HG03175 (cell line): ENCODE measurements around the gene RUNX1.

ENCODE experiments used
- ATAC-seq: cut with Tn5 transposase; IDR thresholded peaks from one replicate; pipeline ENCODE4 v1.9.1; 2021; ENCODE audit warnings: mild to moderate bottlenecking, moderate library complexity; ENCODE audit not compliant: unreplicated experiment

Gene RUNX1

GRCh38 chr21:34797921-34798535, 251.1 kb downstream of the RUNX1 start:
- ATAC-seq = no peak

DNA sequence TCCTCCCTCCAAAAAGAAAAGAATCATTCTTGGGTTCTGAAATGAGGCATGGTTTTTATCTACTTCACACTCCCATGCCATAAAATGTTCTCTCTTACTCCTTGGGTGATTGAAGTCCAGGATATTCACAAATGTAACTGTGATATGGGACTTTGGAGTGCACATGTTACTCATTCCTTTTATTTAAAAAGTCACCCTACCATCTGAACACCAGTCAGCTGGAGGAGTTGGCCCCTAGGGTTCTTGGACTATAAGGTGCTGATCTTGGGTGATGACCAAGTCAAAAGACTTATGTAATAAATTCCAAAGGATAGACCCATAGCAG, 251.9 kb downstream of the RUNX1 start:
- ATAC-seq = no peak

DNA sequence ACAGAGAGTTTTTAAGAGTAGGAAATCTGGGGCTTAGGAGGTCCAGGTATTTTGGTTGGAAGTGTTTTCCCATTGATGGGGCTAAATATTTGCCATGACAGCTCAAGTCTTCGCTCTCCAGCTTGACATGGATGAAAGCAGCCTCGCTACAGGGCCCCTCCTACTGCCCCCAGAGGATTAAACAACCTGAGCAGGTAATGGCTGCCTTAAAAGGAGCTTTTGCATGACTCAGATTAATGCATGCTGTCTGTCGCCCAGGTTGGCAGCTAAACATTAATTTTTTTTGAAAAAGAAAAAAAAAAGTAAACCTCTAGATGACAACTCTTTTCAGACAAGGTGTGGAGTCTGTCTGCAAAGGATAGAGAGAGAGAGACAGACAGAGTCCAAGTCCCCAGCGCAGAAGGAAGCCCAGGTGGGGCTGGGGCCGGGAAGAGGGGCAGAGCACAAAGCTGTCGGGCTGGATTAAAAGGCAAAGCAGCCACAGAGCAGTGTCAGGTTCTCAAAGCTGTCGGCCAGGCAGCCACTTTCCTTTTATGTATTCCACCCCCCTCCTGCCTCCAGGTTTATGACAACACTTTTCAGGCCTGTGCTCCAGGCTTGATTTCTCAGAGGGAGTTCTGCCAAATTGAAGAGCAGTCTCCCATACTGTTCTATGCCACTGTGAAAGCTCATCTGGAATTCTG, 252.4 kb downstream of the RUNX1 start:
- ATAC-seq = no peak

DNA sequence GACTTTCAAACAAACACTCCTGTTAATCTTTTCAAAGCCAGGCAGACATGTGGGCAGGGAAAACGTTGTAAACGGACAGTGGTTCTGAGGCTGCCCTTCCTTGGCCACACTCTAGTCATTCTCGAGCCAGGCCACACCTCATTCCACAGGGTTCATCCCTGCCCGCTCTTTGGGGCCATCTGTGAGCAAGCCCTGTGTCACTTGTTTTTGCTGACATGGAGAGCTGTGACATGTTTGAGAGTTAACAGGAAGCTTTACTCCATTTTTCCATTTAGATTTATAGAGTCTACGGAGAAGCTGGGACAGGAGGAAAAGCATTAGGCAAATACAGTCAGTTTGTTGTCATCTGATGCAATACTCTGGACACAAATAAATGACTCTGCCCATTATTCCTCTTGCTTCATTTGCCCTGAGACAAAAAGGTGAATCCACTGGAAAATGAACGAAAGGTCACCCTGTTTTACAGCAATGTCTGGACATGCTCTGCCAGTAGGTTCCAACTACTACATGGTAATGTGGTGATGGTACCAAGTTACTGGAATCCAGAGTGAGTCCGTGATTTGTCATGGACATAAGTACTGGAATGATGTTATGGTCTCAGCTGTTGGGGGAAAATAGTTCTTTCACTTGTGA, 253.4 kb downstream of the RUNX1 start:
- ATAC-seq = no peak

DNA sequence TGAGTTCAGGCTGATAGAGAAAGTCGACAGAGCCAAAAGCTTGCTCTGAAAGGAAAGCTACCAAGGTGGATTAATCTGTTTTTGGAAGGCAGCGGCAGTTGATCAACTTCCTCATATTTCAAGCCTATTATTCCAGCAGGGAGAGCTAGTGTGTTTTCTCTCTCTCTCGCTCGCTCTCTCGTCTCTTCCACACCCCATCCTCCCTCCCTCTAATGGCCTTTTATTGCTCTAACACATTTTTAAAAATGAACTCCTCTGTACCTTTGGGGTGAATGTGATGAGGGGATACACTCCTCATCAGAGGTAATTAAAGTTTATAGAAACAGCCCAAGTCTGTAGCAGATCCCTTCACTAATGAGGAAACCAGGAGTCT, 253.9 kb downstream of the RUNX1 start:
- no peak for ATAC-seq

DNA sequence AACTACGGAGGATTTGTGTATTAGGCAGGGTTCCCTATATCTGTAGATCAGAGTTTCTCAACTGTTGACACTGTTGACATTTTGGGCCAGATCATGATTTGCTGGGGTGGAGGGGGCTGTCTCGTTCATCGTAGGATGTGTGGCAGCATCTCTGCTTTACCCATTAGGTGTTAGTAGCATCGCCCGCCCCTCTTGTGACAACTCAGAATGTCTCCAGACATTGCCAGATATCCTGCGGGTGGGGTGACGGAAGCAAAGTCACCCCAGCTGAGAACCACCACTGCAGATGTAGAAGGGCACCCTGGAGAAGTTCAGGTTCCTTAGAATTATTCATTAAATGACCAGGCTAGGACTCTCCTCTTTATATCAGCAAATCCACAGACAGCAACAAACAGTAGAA, 254.4 kb downstream of the RUNX1 start:
- ATAC-seq = no peak

DNA sequence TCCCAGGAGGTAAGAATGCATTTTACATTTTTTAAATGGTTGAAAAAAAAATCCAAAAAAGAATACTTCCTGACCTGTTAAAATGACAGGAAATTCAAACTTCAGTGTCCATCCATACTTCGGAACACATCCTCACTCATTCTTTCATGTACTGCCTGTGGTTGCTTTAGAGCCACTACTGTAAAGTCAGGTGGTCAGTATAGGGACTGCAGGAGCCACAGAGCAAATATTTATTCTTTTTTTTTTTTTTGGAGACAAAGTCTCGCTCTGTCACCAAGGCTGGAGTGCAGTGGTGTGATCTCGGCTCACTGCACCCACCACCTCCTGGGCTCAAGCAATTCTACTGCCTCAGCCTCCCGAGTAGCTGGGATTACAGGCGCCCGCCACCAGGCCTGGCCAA, 255.6 kb downstream of the RUNX1 start:
- no peak for ATAC-seq

DNA sequence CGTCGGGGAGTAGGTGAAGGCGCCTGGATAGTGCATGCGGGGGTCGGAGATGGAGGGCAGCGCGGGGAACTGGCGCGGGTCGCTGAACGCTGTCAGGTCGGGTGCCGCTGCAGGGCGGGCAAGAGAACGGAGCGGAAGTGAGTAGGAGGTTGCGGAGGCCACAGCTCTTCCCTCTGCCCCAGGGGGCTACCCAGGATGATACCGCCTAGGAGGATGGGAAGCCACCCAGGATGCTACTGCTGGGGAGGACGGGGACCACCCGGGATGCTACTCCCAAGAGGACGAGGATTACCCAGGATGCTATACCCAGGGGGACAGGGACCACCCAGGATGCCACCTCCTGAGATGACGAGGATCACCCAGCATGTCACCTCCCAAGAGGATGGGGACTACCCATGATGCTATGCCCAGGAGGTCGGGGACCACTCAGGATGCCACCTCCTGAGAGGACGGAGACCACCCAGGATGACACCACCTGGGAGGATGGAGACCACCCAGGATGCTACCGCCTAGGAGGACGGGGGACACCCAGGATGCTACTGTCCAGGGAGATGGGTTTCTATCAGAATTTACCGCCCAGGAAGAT, 256.5 kb downstream of the RUNX1 start:
- no peak for ATAC-seq

- no peak for ATAC-seq
Measured at GRCh38 chr21:34791776-34792503, 257.2 kb downstream of the RUNX1 start.

DNA sequence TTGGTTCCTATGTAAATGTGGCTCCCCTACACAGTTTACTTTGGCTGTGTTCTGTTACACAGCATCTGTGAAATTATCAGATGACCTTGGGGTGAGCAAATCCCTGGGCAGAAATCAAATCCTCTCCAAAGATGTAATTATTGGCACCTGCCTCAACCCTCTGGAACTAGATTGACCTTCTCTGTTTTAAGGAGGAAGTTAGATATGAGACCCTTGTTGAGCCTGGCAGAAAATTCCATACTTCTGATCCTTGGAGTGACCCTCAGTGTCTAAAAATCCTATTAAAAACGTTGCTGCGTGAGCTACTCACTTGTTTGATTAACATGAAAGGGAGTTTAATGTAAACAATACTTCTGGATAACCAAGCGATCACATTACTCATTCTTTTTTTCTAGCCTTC, 258.3 kb downstream of the RUNX1 start:
- no peak for ATAC-seq

- no peak for ATAC-seq
Measured at GRCh38 chr21:34790341-34790740, 258.8 kb downstream of the RUNX1 start.

GRCh38 chr21:34788879-34789278, 260.2 kb downstream of the RUNX1 start:
- no peak for ATAC-seq

- ATAC-seq = no peak
Measured at GRCh38 chr21:34783815-34784214, 265.3 kb downstream of the RUNX1 start.

DNA sequence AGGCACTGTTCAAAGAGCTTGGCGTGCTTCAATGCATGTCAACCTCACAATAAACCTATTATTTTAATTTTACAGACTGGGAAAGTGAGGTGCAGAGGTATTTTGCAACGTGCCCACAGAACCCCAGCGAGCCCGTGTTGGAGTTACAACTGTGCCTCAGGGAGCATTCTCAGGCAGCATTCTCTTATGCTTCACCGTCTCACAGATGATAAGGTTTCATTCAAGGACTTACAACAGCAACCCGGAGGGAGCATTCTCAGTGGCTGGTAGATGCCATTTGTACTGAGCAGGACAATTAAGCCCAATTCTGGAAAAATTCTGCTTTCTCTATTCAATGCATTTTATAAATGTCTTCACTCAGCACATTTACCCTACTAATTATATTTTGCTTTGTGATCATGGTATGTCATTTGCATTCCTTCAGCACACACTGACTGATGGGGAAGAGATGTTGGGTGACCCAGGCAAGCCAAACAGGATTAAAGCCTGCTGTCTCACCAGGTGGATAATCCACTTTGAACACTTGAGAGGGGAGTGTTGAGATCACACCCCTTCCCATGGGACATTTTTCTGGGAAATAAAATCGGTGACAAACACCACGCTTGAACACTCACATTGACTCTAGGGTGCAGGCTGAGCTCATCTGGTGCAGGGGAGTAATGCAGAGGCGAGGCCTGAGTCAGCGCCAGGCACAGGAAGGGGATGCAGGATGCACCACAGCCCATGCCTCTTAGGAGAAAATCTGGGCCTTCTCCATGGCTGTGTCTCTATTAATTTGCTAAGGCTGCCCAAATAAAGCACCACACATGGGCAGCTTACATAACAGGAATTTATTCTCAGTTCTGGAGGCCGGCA, 266.4 kb downstream of the RUNX1 start:
- no peak for ATAC-seq

DNA sequence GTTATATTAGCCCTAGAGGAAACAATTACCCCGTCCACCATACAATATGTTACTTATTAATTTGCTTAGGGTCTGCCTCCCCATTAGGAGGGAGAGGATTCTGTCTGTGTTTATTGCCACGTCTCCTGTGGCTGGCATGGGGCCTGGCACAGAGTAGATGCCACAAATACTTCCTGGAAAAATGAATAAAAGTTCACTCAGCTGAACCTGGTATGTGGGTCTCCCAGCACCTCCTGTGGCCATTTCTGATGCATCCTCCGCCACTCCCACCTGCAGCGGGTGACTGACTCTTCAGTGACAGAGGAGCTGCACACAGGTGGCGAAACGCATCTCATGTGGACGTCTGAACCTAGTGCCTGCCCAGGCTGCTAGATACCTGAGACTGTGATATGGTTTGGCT, 267.6 kb downstream of the RUNX1 start:
- no peak for ATAC-seq

GRCh38 chr21:34779860-34780259, 269.2 kb downstream of the RUNX1 start:
- ATAC-seq = no peak

GRCh38 chr21:34775793-34776192, 273.3 kb downstream of the RUNX1 start:
- no peak for ATAC-seq

GRCh38 chr21:34774750-34775149, 274.4 kb downstream of the RUNX1 start:
- no peak for ATAC-seq

GRCh38 chr21:34771512-34772028, 277.5 kb downstream of the RUNX1 start:
- no peak for ATAC-seq

GRCh38 chr21:34770576-34770975, 278.5 kb downstream of the RUNX1 start:
- no peak for ATAC-seq
